A549 (cell line): ENCODE data around the gene KRT6B.

Experiments
- CTCF ChIP-seq: fragments of >200 bp; sonication (Bioruptor Twin); formaldehyde crosslinking; IDR thresholded peaks from 3 replicates; pipeline ENCODE4 v1.5.1; 2016
- ESRRA ChIP-seq: fragments of 150-350 bp; IDR thresholded peaks from 2 replicates; pipeline ENCODE4 v1.6.1; 2014; ENCODE audit warnings: mild to moderate bottlenecking, low read length, borderline replicate concordance
- MAZ ChIP-seq: fragments of 150-350 bp; IDR thresholded peaks from 2 replicates; pipeline ENCODE4 v1.6.1; 2014; ENCODE audit warnings: antibody characterized with exemption, low read depth, low read length, borderline replicate concordance
- POLR2A ChIP-seq: IDR thresholded peaks from 2 replicates; pipeline ENCODE4 v1.6.1; 2012; ENCODE audit warnings: mild to moderate bottlenecking, low read length
- TFCP2L1 ChIP-seq: fragments of 250-450 bp; sonication (Bioruptor Pico); IDR thresholded peaks from 2 replicates; pipeline ENCODE4 v1.5.0; 2021; ENCODE audit warnings: mild to moderate bottlenecking

- no peak for TF ChIP-seq CTCF
- TF ChIP-seq POLR2A = no peak
- no peak for TF ChIP-seq ESRRA
- no peak for TF ChIP-seq TFCP2L1 (CRISPR knock-in tag)
- TF ChIP-seq MAZ = no peak
Measured at GRCh38 chr12:52497975-52498374, 46.0 kb upstream of the KRT6B start.
